ENCODE data around the gene ZNG1A.
"Not testable (repeated sequence)": the region's sequence is repeated elsewhere in the genome, so short reads cannot be mapped to it uniquely, and the experiment has no call there.

DNA sequence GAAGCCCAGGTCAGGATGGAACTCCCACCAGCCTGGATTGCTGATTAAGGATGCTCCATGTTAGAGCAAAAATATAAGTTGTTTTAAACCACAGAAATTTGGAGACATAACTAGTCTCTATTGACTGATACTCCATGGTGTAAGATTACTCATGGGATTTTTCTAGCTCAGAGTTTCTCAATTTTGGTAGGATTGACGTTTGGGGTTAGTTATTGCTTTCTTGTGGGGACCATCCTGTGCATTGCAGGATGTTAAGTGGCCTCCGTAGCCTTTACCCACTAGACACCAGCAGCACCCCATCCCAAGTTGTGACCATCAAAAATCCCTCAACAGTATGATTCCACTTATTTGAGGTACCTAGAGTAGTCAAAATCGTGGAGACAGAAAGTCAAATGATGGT, 80.1 kb downstream of the ZNG1A start:
- TF ChIP-seq EZH2 (IDR thresholded peaks at IDR 0.05; ENCODE audit: borderline replicate concordance, insufficient read depth, low read depth, low read length, poor library complexity, severe bottlenecking), result not testable (repeated sequence)
- TF ChIP-seq, protein P1, sequence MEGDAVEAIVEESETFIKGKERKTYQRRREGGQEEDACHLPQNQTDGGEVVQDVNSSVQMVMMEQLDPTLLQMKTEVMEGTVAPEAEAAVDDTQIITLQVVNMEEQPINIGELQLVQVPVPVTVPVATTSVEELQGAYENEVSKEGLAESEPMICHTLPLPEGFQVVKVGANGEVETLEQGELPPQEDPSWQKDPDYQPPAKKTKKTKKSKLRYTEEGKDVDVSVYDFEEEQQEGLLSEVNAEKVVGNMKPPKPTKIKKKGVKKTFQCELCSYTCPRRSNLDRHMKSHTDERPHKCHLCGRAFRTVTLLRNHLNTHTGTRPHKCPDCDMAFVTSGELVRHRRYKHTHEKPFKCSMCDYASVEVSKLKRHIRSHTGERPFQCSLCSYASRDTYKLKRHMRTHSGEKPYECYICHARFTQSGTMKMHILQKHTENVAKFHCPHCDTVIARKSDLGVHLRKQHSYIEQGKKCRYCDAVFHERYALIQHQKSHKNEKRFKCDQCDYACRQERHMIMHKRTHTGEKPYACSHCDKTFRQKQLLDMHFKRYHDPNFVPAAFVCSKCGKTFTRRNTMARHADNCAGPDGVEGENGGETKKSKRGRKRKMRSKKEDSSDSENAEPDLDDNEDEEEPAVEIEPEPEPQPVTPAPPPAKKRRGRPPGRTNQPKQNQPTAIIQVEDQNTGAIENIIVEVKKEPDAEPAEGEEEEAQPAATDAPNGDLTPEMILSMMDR (IDR thresholded peaks at IDR 0.05), result not testable (repeated sequence)
